HepG2 (cell line): ENCODE measurements around the gene NOXA1. TPM values are rescaled to one million over a fixed set of nuclear protein-coding genes. Genes with fewer than 3 reads are reported as not detected.

Source experiments
- ATF5 ChIP-seq: sonication (generic); formaldehyde crosslinking; IDR thresholded peaks from 2 replicates; pipeline ENCODE4 v1.4.0; 2020; ENCODE audit warnings: mild to moderate bottlenecking, low read depth, missing genetic modification reagents
- CBX2 ChIP-seq, 2 experiments: fragments of 200-600 bp in 1 of 2; sonication (generic); formaldehyde crosslinking in 1 of 2; IDR thresholded peaks; 2 replicates each; pipeline versions ENCODE4 v1.7.0 to v1.8.1; 2018 to 2022; ENCODE audit warnings: low read depth in 2 of 2, low read length in 1 of 2, mild to moderate bottlenecking in 1 of 2, missing genetic modification reagents in 1 of 2
- HMGA1 ChIP-seq: sonication (generic); formaldehyde crosslinking; conservative IDR thresholded peaks from 2 replicates; pipeline ENCODE4 v1.4.0; 2020; ENCODE audit warnings: missing genetic modification reagents
- HNRNPLL ChIP-seq: fragments of 200-400 bp; formaldehyde crosslinking; IDR thresholded peaks from 2 replicates; pipeline ENCODE4 v1.6.1; 2017; ENCODE audit warnings: mild to moderate bottlenecking, low read depth, low read length; ENCODE audit not compliant: poor library complexity, severe bottlenecking
- KDM5B ChIP-seq: sonication (generic); formaldehyde crosslinking; IDR thresholded peaks from 2 replicates; pipeline ENCODE4 v1.4.0; 2020; ENCODE audit warnings: missing genetic modification reagents, mild to moderate bottlenecking, borderline replicate concordance
- MAFG ChIP-seq: sonication (generic); formaldehyde crosslinking; IDR thresholded peaks from 2 replicates; pipeline ENCODE4 v1.5.1; 2020; ENCODE audit warnings: mild to moderate bottlenecking, missing genetic modification reagents
- MXD4 ChIP-seq: IDR thresholded peaks from 2 replicates; pipeline ENCODE4 v1.6.1; 2016; ENCODE audit warnings: mild to moderate bottlenecking, missing biosample characterization, missing genetic modification reagents
- MZF1 ChIP-seq: sonication (generic); formaldehyde crosslinking; IDR thresholded peaks from 2 replicates; pipeline ENCODE4 v1.8.1; 2023; ENCODE audit warnings: mild to moderate bottlenecking, missing genetic modification reagents, borderline replicate concordance
- NFYC ChIP-seq: IDR thresholded peaks from 2 replicates; pipeline ENCODE4 v1.6.1; 2016; ENCODE audit warnings: missing genetic modification reagents, missing compliant biosample characterization
- PHF20 ChIP-seq: sonication (generic); formaldehyde crosslinking; IDR thresholded peaks from 2 replicates; pipeline ENCODE4 v1.5.0; 2020; ENCODE audit warnings: mild to moderate bottlenecking, missing genetic modification reagents
- PRMT3 ChIP-seq: sonication (generic); formaldehyde crosslinking; IDR thresholded peaks from 2 replicates; pipeline ENCODE4 v1.8.1; 2022; ENCODE audit warnings: low read depth, mild to moderate bottlenecking, moderate library complexity, missing genetic modification reagents, borderline replicate concordance
- RERE ChIP-seq: IDR thresholded peaks from 2 replicates; pipeline ENCODE4 v1.6.1; 2016; ENCODE audit warnings: low read depth, missing genetic modification reagents, missing compliant biosample characterization
- RFX1 ChIP-seq: fragments of 450-650 bp; IDR thresholded peaks from 2 replicates; pipeline ENCODE4 v1.6.1; 2017
- TP53 ChIP-seq: sonication (generic); formaldehyde crosslinking; conservative IDR thresholded peaks from 2 replicates; pipeline ENCODE4 v1.4.0; 2020; ENCODE audit warnings: missing genetic modification reagents
- ZBTB38 ChIP-seq: sonication (generic); formaldehyde crosslinking; IDR thresholded peaks from 2 replicates; pipeline ENCODE4 v1.5.1; 2020; ENCODE audit warnings: mild to moderate bottlenecking, missing genetic modification reagents
- ZNF33A ChIP-seq: sonication (generic); formaldehyde crosslinking; IDR thresholded peaks from 2 replicates; pipeline ENCODE4 v1.5.1; 2020; ENCODE audit warnings: missing genetic modification reagents, mild to moderate bottlenecking, moderate library complexity, borderline replicate concordance
- ZNF367 ChIP-seq: sonication (generic); formaldehyde crosslinking; IDR thresholded peaks from 2 replicates; pipeline ENCODE4 v1.4.0; 2020; ENCODE audit warnings: missing genetic modification reagents, borderline replicate concordance
- ZNF510 ChIP-seq: sonication (generic); formaldehyde crosslinking; IDR thresholded peaks from 2 replicates; pipeline ENCODE4 v1.4.0; 2020; ENCODE audit warnings: low read depth, mild to moderate bottlenecking, missing genetic modification reagents
- ZNF878 ChIP-seq: sonication (generic); formaldehyde crosslinking; IDR thresholded peaks from 2 replicates; pipeline ENCODE4 v1.8.1; 2023; ENCODE audit warnings: mild to moderate bottlenecking, missing genetic modification reagents, moderate library complexity
- polyA plus RNA-seq, 8 experiments: library from polyadenylated mRNA; depleted of rRNA in 3 of 8; stranded (reverse) in 7 of 8; unstranded in 1 of 8; fragments of >200 nt; fragmentation: Illumina TruSeq in 4 of 8; extraction: Trizol in 4 of 8; gene quantifications; 2 replicates each; pipeline versions ENCODE4 v1.2.1 to v1.2.3, GENCODE V29; 2011 to 2016; ENCODE audit warnings: low read depth in 4 of 8, missing spikeins in 1 of 8, mixed read lengths in 1 of 8; ENCODE audit not compliant: insufficient read depth in 1 of 8
- total RNA-seq, 5 experiments: library from RNA; depleted of rRNA; stranded (reverse); fragments of >200 nt; fragmentation: Illumina TruSeq; extraction: Trizol; gene quantifications; 2 replicates each; pipeline ENCODE4 v1.2.3, GENCODE V29; 2016; ENCODE audit warnings: low read depth in 1 of 5
- TF ChIP-seq, protein P1 (sequence below): sonication (generic); formaldehyde crosslinking; IDR thresholded peaks from 2 replicates; pipeline ENCODE4 v1.4.0; 2020; ENCODE audit warnings: missing genetic modification reagents, borderline replicate concordance
- TF ChIP-seq, protein P2 (sequence below): sonication (generic); formaldehyde crosslinking; IDR thresholded peaks from 2 replicates; pipeline ENCODE4 v1.5.0; 2020; ENCODE audit warnings: missing genetic modification reagents, mild to moderate bottlenecking, borderline replicate concordance
- TF ChIP-seq, protein P3 (sequence below): IDR thresholded peaks from 2 replicates; pipeline ENCODE4 v1.6.1; 2016

The NOXA1 gene
- total and polyA plus RNA-seq, 2 of the 13 experiments (the other 11 are each of a cell fraction or from before 2014, with no cell fraction given), result 0.78 to 1.2 TPM

DNA sequence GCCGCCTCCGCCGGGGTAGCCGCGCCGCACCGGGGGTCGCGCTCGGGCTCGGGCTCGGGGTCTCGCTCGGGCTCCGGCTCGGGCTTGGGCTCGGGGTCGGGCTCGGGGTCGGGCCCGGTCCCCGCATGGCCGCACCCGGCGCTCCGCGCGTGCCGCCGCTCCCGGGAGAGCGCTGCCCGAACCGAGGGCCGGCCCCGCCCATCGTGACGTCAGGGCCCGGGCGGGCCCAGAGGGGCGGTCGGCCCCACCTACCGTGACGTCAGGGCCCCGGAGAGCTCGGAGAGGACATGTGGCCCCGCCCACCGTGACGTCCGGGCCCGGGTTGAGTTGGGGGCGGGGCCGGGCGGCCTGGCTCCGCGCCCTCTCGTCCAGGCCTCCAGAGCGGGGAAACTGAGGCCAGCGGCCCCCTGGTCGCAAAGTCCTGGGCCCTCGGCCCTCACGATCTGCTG lies 36.0 kb downstream of the NOXA1 start, which contains the start of gene NSMF (continued):
- TF ChIP-seq PRMT3 (CRISPR knock-in tag), result no peak
- no peak for TF ChIP-seq KDM5B (CRISPR knock-in tag)
- TF ChIP-seq PHF20 (CRISPR knock-in tag), result peak; percentile 32; the same call in 1 of the 2 replicates
- no peak for TF ChIP-seq HNRNPLL
- TF ChIP-seq RERE, result no peak
- TF ChIP-seq ZNF367 (CRISPR knock-in tag), result no peak
- TF ChIP-seq, protein P1, sequence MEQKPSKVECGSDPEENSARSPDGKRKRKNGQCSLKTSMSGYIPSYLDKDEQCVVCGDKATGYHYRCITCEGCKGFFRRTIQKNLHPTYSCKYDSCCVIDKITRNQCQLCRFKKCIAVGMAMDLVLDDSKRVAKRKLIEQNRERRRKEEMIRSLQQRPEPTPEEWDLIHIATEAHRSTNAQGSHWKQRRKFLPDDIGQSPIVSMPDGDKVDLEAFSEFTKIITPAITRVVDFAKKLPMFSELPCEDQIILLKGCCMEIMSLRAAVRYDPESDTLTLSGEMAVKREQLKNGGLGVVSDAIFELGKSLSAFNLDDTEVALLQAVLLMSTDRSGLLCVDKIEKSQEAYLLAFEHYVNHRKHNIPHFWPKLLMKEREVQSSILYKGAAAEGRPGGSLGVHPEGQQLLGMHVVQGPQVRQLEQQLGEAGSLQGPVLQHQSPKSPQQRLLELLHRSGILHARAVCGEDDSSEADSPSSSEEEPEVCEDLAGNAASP, result no peak
- no peak for TF ChIP-seq MAFG (CRISPR knock-in tag)
- TF ChIP-seq ZNF510 (CRISPR knock-in tag), result no peak
- TF ChIP-seq CBX2 (IDR thresholded peaks at IDR 0.05; ENCODE audit: low read depth, low read length), result no peak
- no peak for TF ChIP-seq CBX2 (CRISPR knock-in tag; IDR thresholded peaks at IDR 0.05; ENCODE audit: low read depth)
- TF ChIP-seq, protein P2, sequence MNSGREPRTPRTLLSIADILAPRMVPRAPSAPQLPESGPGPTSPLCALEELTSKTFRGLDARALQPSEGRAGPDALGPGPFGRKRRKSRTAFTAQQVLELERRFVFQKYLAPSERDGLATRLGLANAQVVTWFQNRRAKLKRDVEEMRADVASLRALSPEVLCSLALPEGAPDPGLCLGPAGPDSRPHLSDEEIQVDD (CRISPR knock-in tag), result no peak
- TF ChIP-seq ZNF878 (CRISPR knock-in tag), result no peak
- no peak for TF ChIP-seq RFX1
- peak; percentile 54 for TF ChIP-seq NFYC (CRISPR knock-in tag)
- no peak for TF ChIP-seq MZF1 (CRISPR knock-in tag)
- TF ChIP-seq HMGA1, result no peak
- TF ChIP-seq TP53, result no peak
- TF ChIP-seq ZNF33A (CRISPR knock-in tag), result no peak
- TF ChIP-seq ATF5 (CRISPR knock-in tag), result no peak
- TF ChIP-seq, protein P3, sequence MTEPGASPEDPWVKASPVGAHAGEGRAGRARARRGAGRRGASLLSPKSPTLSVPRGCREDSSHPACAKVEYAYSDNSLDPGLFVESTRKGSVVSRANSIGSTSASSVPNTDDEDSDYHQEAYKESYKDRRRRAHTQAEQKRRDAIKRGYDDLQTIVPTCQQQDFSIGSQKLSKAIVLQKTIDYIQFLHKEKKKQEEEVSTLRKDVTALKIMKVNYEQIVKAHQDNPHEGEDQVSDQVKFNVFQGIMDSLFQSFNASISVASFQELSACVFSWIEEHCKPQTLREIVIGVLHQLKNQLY (CRISPR knock-in tag), result no peak
- TF ChIP-seq ZBTB38, result no peak
- 0 out of 2 replicates have a peak, but pooled peaks have one; percentile 11 for TF ChIP-seq MXD4 (CRISPR knock-in tag)
